Endodermal cell (in vitro differentiated cells): ENCODE results near the gene SYNRG. TPM values are rescaled to one million over a fixed set of nuclear protein-coding genes. Genes with fewer than 3 reads are reported as not detected.

Experiments
- DNase-seq: peaks from one replicate; pipeline ENCODE4 v3.0.0-alpha.2; 2017
- H3K27ac ChIP-seq: 2 replicates; pipeline ENCODE4 v1.5.1; 2013; ENCODE audit warnings: mild to moderate bottlenecking, low read depth, low read length, moderate library complexity
- H3K27me3 ChIP-seq: 2 replicates; pipeline ENCODE4 v1.6.1; 2013; ENCODE audit warnings: mild to moderate bottlenecking, low read length, moderate library complexity; ENCODE audit not compliant: insufficient read depth, control insufficient read depth, poor library complexity, severe bottlenecking
- H3K36me3 ChIP-seq: 2 replicates; pipeline ENCODE4 v1.7.0; 2013; ENCODE audit warnings: mild to moderate bottlenecking, low read length, moderate library complexity; ENCODE audit not compliant: control insufficient read depth, insufficient read depth
- H3K4me1 ChIP-seq: one replicate; pipeline ENCODE4 v1.7.0; 2013; ENCODE audit warnings: low read length; ENCODE audit not compliant: control insufficient read depth, insufficient read depth
- H3K4me3 ChIP-seq: 2 replicates; pipeline ENCODE4 v1.5.1; 2013; ENCODE audit warnings: mild to moderate bottlenecking, low read length, moderate library complexity
- H3K9ac ChIP-seq: 2 replicates; pipeline ENCODE4 v1.6.1; 2013; ENCODE audit warnings: mild to moderate bottlenecking, low read length, moderate library complexity; ENCODE audit not compliant: poor library complexity, severe bottlenecking; ENCODE audit errors: extremely low read depth
- H3K9me3 ChIP-seq: 2 replicates; pipeline ENCODE4 v1.6.1; 2013; ENCODE audit warnings: mild to moderate bottlenecking, low read length, moderate library complexity; ENCODE audit not compliant: control insufficient read depth
- H3K27ac Mint-ChIP-seq: 2 replicates; pipeline ENCODE4 v1.8.0; 2020; ENCODE audit warnings: mixed read lengths
- H3K27me3 Mint-ChIP-seq: 2 replicates; pipeline ENCODE4 v1.8.0; 2021; ENCODE audit warnings: mild to moderate bottlenecking, mixed read lengths; ENCODE audit not compliant: insufficient read depth
- H3K36me3 Mint-ChIP-seq: 2 replicates; pipeline ENCODE4 v1.8.0; 2020; ENCODE audit warnings: low read depth, mixed read lengths
- H3K4me1 Mint-ChIP-seq: 2 replicates; pipeline ENCODE4 v1.8.0; 2020; ENCODE audit warnings: mixed read lengths
- H3K4me3 Mint-ChIP-seq: 2 replicates; pipeline ENCODE4 v1.8.0; 2020; ENCODE audit warnings: mild to moderate bottlenecking, moderate library complexity, mixed read lengths
- H3K9me3 Mint-ChIP-seq: 2 replicates; pipeline ENCODE4 v1.8.0; 2020; ENCODE audit warnings: mild to moderate bottlenecking, mixed read lengths
- whole genome bisulfite sequencing, 2 experiments: methylation state at CpG; one replicate each; pipeline versions ENCODE4 v1.1.5 to v1.1.7; 2013; ENCODE audit warnings: missing lambda C conversion rate in 2 of 2, mixed read lengths in 1 of 2; ENCODE audit not compliant: insufficient coverage in 1 of 2, insufficient read length in 1 of 2; 5-methylcytosine and 5-hydroxymethylcytosine counted together
- total RNA-seq, 2 donors: library from RNA; stranded (reverse); fragmentation: NEBNext Ultra II Directional in 1 of 2; extraction: Animal tissue kit (Norgen Biotek cat#: 25700) in 1 of 2; gene quantifications; 2 replicates in 1 of 2; 3 replicates in 1 of 2; pipeline ENCODE4 v1.2.1, GENCODE V29; 2021
- TF ChIP-seq, protein P1 (sequence below): fragments of 200-600 bp; sonication (generic); conservative IDR thresholded peaks from 2 replicates; pipeline ENCODE4 v1.5.0; 2021; ENCODE audit warnings: antibody characterized with exemption, mild to moderate bottlenecking

Gene SYNRG
- total RNA-seq, 2 donors from 2014 or later, result 47.2 to 52.4 TPM

DNA sequence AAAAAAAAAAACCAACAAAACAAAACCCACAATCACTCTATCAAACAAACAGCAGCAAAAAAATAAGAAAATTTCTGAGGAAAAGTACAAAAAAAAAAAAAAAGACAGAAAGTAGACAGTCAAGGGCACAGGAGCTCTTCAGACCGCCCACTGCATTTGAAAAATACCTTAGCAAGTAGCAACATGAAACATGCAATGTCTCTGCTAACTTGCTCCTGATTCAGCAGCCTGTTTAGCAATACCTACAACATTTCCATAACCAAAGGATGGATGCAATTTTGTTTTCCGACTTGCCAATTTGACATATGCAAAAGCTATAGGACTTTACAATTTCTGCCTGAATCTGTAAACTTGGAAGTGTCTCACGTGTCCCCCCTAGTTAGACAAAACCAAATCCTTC is 57.4 kb downstream of the SYNRG start:
- Histone ChIP-seq H3K27me3 (no peaks in the 10 kb centered on the region), H3K9ac (no peak overlapping the region), H3K4me1 (peaks cover 10% of the 10 kb centered on the region), H3K27ac (no peak overlapping the region), H3K4me3 (no peak overlapping the region), H3K9me3 (no peaks in the 10 kb centered on the region), H3K36me3 (peaks cover 53% of the 10 kb centered on the region)
- Mint-ChIP-seq H3K4me1 (peaks cover 22% of the 10 kb centered on the region), H3K27ac (no peak overlapping the region), H3K27me3 (no peaks in the 10 kb centered on the region), H3K36me3 (peaks cover 25% of the 10 kb centered on the region), H3K4me3 (no peak overlapping the region), H3K9me3 (no peaks in the 10 kb centered on the region)
- TF ChIP-seq, protein P1, sequence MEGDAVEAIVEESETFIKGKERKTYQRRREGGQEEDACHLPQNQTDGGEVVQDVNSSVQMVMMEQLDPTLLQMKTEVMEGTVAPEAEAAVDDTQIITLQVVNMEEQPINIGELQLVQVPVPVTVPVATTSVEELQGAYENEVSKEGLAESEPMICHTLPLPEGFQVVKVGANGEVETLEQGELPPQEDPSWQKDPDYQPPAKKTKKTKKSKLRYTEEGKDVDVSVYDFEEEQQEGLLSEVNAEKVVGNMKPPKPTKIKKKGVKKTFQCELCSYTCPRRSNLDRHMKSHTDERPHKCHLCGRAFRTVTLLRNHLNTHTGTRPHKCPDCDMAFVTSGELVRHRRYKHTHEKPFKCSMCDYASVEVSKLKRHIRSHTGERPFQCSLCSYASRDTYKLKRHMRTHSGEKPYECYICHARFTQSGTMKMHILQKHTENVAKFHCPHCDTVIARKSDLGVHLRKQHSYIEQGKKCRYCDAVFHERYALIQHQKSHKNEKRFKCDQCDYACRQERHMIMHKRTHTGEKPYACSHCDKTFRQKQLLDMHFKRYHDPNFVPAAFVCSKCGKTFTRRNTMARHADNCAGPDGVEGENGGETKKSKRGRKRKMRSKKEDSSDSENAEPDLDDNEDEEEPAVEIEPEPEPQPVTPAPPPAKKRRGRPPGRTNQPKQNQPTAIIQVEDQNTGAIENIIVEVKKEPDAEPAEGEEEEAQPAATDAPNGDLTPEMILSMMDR, result no peak
- no peak for DNase-seq
- WGBS, 2 experiments, result 87 to 100% methylated on average over 1 to 3 of the region's 3 CpGs

DNA sequence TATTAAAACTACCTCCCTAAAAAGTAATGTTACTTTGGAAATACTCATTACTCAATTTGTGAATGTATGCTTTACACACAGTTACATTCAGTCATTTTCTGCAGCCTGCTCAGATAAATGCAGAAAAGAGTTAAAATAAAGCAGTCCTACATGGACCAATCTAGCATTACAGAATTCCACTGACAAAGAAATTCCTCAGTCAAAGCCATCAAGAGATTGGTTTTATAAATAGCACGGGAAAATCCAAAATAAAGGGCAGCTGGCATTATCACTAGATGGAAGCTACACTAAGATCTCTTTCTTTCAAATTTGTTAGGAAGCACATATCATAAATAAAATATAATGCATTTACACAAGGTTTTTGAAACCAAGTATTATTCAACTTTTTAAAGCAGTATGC is 61.2 kb downstream of the SYNRG start:
- Mint-ChIP-seq H3K4me1 (peaks cover 17% of the 10 kb centered on the region), H3K27ac (no peak overlapping the region), H3K36me3 (peaks cover 20% of the 10 kb centered on the region), H3K4me3 (no peak overlapping the region), H3K9me3 (no peaks in the 10 kb centered on the region), H3K27me3 (no peaks in the 10 kb centered on the region)
- Histone ChIP-seq H3K9me3 (no peaks in the 10 kb centered on the region), H3K4me1 (peaks cover 6% of the 10 kb centered on the region), H3K27ac (no peak overlapping the region), H3K4me3 (no peak overlapping the region), H3K9ac (no peak overlapping the region), H3K27me3 (no peaks in the 10 kb centered on the region), H3K36me3 (peaks cover 49% of the 10 kb centered on the region)
- no peak for DNase-seq
- WGBS, 2 experiments, result 100% methylated on average over 1 of the region's 1 CpG; no CpG with 5 or more reads in 1 of the 2 experiments
- TF ChIP-seq, protein P1, result no peak

DNA sequence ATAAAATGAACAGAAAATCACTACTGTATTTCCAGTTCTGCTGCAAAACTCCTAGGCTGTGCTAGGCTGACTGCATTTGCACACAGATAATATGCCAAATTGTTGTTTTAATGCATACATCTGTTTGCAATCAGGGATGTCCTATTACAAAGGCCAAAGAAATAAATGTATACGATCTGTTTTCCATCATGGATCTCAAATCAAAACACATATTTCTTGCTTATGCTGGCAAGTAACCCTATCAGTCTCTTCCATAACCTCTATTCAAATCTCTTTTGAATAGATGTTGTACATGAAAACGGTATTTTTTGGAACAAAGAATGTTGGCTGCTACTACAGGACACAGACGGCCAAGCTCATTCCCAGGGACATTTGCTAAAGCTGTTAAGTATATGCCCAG is 62.9 kb downstream of the SYNRG start:
- TF ChIP-seq, protein P1, result no peak
- Mint-ChIP-seq H3K9me3 (no peaks in the 10 kb centered on the region), H3K4me1 (peaks cover 12% of the 10 kb centered on the region), H3K27ac (no peak overlapping the region), H3K4me3 (no peak overlapping the region), H3K36me3 (peaks cover 27% of the 10 kb centered on the region), H3K27me3 (no peaks in the 10 kb centered on the region)
- Histone ChIP-seq H3K4me3 (no peak overlapping the region), H3K27me3 (no peaks in the 10 kb centered on the region), H3K9ac (no peak overlapping the region), H3K36me3 (peaks cover 51% of the 10 kb centered on the region), H3K9me3 (no peaks in the 10 kb centered on the region), H3K4me1 (peaks cover 4% of the 10 kb centered on the region), H3K27ac (no peak overlapping the region)
- 91 to 96% methylated on average over 3 of the region's 3 CpGs for WGBS, 2 experiments
- no peak for DNase-seq
